DND-41 (cell line): ENCODE measurements around the gene PGPEP1.

ENCODE experiments used
- ATAC-seq: fragments of 200-7000 bp; cut with Tn5 transposase; 3 replicates; pipeline ENCODE4 v1.9.1; 2021; ENCODE audit warnings: low read depth; ENCODE audit not compliant: insufficient read depth
- DNase-seq: peaks from one replicate; pipeline ENCODE4 v3.0.0-alpha.2; 2020
- H2AFZ ChIP-seq: 2 replicates; pipeline ENCODE4 v1.6.0; 2012; ENCODE audit warnings: low read depth, low read length
- H3K27ac ChIP-seq: 2 replicates; pipeline ENCODE4 v1.5.1; 2012; ENCODE audit warnings: low read length, inconsistent platforms
- H3K27me3 ChIP-seq: fragments of 200-600 bp; sonication (generic); 2 replicates; pipeline ENCODE4 v1.6.0; 2012; ENCODE audit warnings: low read length, mild to moderate bottlenecking, inconsistent platforms; ENCODE audit not compliant: insufficient read depth, poor library complexity
- H3K36me3 ChIP-seq: 2 replicates; pipeline ENCODE4 v1.5.1; 2012; ENCODE audit warnings: low read length, inconsistent platforms; ENCODE audit not compliant: insufficient read depth
- H3K4me1 ChIP-seq: 2 replicates; pipeline ENCODE4 v1.5.1; 2012; ENCODE audit warnings: mild to moderate bottlenecking, low read length; ENCODE audit not compliant: insufficient read depth
- H3K4me2 ChIP-seq: 2 replicates; pipeline ENCODE4 v1.6.0; 2012; ENCODE audit warnings: mild to moderate bottlenecking, moderate library complexity, low read length, inconsistent platforms; ENCODE audit not compliant: insufficient read depth
- H3K4me3 ChIP-seq, 2 experiments: fragments of 200-600 bp in 1 of 2; shearing (Covaris generic) in 1 of 2; 2 replicates each; pipeline ENCODE4 v1.5.1; 2012 to 2016; ENCODE audit warnings: inconsistent platforms in 2 of 2, low read length in 2 of 2, mild to moderate bottlenecking in 2 of 2, low read depth in 1 of 2, moderate library complexity in 1 of 2
- H3K79me2 ChIP-seq: 2 replicates; pipeline ENCODE4 v1.6.0; 2012; ENCODE audit warnings: low read length, inconsistent platforms; ENCODE audit not compliant: insufficient read depth
- H3K9ac ChIP-seq: 2 replicates; pipeline ENCODE4 v1.6.0; 2012; ENCODE audit warnings: low read depth, mild to moderate bottlenecking, inconsistent platforms, low read length, moderate library complexity
- H3K9me3 ChIP-seq: 2 replicates; pipeline ENCODE4 v1.5.1; 2012; ENCODE audit warnings: low read length, moderate library complexity, mild to moderate bottlenecking, inconsistent platforms; ENCODE audit not compliant: insufficient read depth, severe bottlenecking
- H4K20me1 ChIP-seq: 2 replicates; pipeline ENCODE4 v1.6.0; 2012; ENCODE audit warnings: low read length; ENCODE audit not compliant: insufficient read depth
- EZH2 ChIP-seq: IDR thresholded peaks from 3 replicates; pipeline ENCODE4 v1.6.1; 2012; ENCODE audit warnings: borderline replicate concordance, low read depth, mild to moderate bottlenecking, moderate library complexity, low read length, inconsistent platforms; ENCODE audit not compliant: severe bottlenecking
- TF ChIP-seq, protein P1 (sequence below): IDR thresholded peaks from 2 replicates; pipeline ENCODE4 v1.5.1; 2012; ENCODE audit warnings: borderline replicate concordance, low read length, moderate library complexity, mild to moderate bottlenecking; ENCODE audit not compliant: poor library complexity, severe bottlenecking; ENCODE audit errors: extremely low read depth

PGPEP1 gene

DNA sequence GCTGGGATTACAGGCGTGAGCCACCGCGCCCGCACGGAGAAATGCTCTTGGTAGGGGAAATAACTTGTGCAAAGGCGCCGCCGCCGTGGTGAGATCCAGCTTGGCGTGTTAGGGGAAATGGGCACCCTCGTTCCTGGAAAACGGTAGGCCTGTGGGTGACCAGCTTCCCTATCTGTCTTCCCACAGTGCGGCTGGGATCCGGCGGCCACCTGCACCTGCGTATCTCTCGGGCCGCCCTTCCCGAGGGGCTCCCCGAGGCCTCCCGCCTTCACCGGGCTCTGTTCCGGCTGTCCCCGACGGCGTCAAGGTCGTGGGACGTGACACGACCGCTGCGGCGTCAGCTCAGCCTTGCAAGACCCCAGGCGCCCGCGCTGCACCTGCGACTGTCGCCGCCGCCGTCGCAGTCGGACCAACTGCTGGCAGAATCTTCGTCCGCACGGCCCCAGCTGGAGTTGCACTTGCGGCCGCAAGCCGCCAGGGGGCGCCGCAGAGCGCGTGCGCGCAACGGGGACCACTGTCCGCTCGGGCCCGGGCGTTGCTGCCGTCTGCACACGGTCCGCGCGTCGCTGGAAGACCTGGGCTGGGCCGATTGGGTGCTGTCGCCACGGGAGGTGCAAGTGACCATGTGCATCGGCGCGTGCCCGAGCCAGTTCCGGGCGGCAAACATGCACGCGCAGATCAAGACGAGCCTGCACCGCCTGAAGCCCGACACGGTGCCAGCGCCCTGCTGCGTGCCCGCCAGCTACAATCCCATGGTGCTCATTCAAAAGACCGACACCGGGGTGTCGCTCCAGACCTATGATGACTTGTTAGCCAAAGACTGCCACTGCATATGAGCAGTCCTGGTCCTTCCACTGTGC is 47.9 kb downstream of the PGPEP1 start:
- peak overlapping the region in 1 of 2 experiments; percentile 59; a peak in 2 of 4 replicates for H3K4me3 ChIP-seq
- no peaks in the 10 kb centered on the region for H3K79me2 ChIP-seq
- peak; percentile 89 for ATAC-seq
- no peak overlapping the region for H3K27ac ChIP-seq
- H3K9ac ChIP-seq = peak overlapping the region; percentile 50
- peaks cover 15% of the 10 kb centered on the region for H3K4me1 ChIP-seq
- DNase-seq = peak; percentile 89
- H3K36me3 ChIP-seq = no peaks in the 10 kb centered on the region
- no peaks in the 10 kb centered on the region for H3K9me3 ChIP-seq
- peak overlapping the region; percentile 57 for H2AFZ ChIP-seq
- peak; percentile 70 for TF ChIP-seq EZH2
- TF ChIP-seq, protein P1, sequence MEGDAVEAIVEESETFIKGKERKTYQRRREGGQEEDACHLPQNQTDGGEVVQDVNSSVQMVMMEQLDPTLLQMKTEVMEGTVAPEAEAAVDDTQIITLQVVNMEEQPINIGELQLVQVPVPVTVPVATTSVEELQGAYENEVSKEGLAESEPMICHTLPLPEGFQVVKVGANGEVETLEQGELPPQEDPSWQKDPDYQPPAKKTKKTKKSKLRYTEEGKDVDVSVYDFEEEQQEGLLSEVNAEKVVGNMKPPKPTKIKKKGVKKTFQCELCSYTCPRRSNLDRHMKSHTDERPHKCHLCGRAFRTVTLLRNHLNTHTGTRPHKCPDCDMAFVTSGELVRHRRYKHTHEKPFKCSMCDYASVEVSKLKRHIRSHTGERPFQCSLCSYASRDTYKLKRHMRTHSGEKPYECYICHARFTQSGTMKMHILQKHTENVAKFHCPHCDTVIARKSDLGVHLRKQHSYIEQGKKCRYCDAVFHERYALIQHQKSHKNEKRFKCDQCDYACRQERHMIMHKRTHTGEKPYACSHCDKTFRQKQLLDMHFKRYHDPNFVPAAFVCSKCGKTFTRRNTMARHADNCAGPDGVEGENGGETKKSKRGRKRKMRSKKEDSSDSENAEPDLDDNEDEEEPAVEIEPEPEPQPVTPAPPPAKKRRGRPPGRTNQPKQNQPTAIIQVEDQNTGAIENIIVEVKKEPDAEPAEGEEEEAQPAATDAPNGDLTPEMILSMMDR = peak; percentile 100
- H3K4me2 ChIP-seq = peak overlapping the region; percentile 92
- peaks cover 11% of the 10 kb centered on the region for H3K27me3 ChIP-seq
- no peaks in the 10 kb centered on the region for H4K20me1 ChIP-seq

DNA sequence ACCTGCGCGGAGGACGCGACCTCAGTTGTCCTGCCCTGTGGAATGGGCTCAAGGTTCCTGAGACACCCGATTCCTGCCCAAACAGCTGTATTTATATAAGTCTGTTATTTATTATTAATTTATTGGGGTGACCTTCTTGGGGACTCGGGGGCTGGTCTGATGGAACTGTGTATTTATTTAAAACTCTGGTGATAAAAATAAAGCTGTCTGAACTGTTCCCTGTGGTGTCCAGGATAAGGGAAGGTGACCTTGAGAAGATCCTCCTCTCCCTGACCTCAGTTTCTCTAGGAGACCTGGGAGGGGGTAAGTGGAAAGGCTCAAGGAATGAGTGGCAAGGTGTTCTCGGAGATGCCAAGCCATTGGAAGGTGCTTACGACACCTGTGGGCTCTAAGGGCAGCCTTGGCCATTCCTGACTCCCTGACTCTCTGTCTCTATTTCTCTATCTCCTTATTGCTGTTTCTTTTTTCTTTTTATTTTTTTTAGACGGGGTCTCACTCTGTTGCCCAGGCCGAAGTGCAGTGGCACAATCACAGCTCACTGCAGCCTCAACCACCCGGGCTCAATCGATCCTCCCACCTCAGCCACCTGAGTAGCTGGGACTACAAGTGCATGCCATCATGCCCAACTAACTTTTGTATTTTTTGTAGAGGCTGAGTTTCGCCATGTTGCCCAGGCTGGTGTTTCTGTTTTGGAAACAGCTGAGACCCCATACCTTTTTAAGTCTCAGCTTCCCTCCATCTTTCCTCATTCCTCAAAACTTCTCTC is 48.7 kb downstream of the PGPEP1 start:
- Histone ChIP-seq H3K79me2 (no peaks in the 10 kb centered on the region), H3K9ac (peak overlapping the region; percentile 50), H3K9me3 (no peaks in the 10 kb centered on the region), H3K27ac (no peak overlapping the region), H3K36me3 (no peaks in the 10 kb centered on the region), H3K27me3 (peaks cover 11% of the 10 kb centered on the region), H3K4me3 (peak overlapping the region in 1 of 2 experiments; percentile 59; a peak in 2 of 4 replicates), H3K4me2 (peak overlapping the region; percentile 92), H4K20me1 (no peaks in the 10 kb centered on the region), H2AFZ (peak overlapping the region; percentile 57; the same call in 1 of the 2 replicates), H3K4me1 (peaks cover 15% of the 10 kb centered on the region)
- no peak for ATAC-seq
- TF ChIP-seq, protein P1 = no peak
- no peak for TF ChIP-seq EZH2
- DNase-seq = no peak

DNA sequence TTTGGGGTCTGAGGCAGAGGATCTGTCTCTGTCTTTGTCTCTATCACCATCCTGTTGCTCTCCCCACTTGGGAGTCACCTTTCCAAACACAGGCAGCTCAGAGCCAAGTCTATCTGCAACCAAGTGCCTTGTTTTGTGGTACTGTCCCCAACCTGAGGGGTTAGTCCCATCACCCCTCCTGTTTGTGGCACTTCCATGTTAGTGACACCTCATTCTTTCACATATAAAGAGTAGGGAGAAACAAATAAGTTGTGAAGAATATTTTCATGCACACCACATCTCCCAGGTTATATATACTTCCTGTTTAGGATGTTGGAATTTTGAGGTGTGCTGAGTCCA is 49.3 kb downstream of the PGPEP1 start:
- no peaks in the 10 kb centered on the region for H3K79me2 ChIP-seq
- no peaks in the 10 kb centered on the region for H3K9me3 ChIP-seq
- H3K36me3 ChIP-seq = no peaks in the 10 kb centered on the region
- no peak overlapping the region for H3K9ac ChIP-seq
- H3K4me2 ChIP-seq = no peak overlapping the region
- H2AFZ ChIP-seq = no peak overlapping the region
- no peaks in the 10 kb centered on the region for H4K20me1 ChIP-seq
- no peak for DNase-seq
- no peak overlapping the region for H3K27ac ChIP-seq
- H3K4me1 ChIP-seq = peaks cover 15% of the 10 kb centered on the region
- H3K27me3 ChIP-seq = peaks cover 11% of the 10 kb centered on the region
- H3K4me3 ChIP-seq = no peak overlapping the region
- TF ChIP-seq, protein P1 = no peak
- no peak for TF ChIP-seq EZH2
- no peak for ATAC-seq
